Measurements from ENCODE around the gene SERPINE3. TPM values are rescaled to one million over a fixed set of nuclear protein-coding genes. Genes with fewer than 3 reads are reported as not detected.

SERPINE3 gene
- total and polyA plus RNA-seq, 7 donors, result 0.03 TPM; not detected in 6

- no peak overlapping the region for H3K27ac ChIP-seq
- DNase-seq (no peak), ATAC-seq (no peak)
- no peaks in the 10 kb centered on the region for H3K27me3 ChIP-seq (ENCODE audit: insufficient read depth in 3 of 3, low read length in 2 of 3)
- no peak for TF ChIP-seq CTCF (IDR thresholded peaks at IDR 0.05)
- intact Hi-C loops (cut with DNase I), result no loop called here
- no peak overlapping the region for H3K4me3 ChIP-seq
- H3K36me3 ChIP-seq (ENCODE audit: insufficient read depth in 1 of 2, low read depth in 1 of 2), result peaks cover 4 to 85% of the 10 kb centered on the region in 2 donors
- WGBS, 3 donors, result 90 to 98% (median 95%) methylated on average over 6 of the region's 6 CpGs
- H3K9me3 ChIP-seq, result no peaks in the 10 kb centered on the region
- H3K4me1 ChIP-seq, result no peaks in the 10 kb centered on the region
Observed at GRCh38 chr13:51371768-51372399, 32.4 kb downstream of the SERPINE3 start.

GRCh38 chr13:51373451-51373850 lies 34.0 kb downstream of the SERPINE3 start:
- no peak for ATAC-seq
- DNase-seq, result no peak
- WGBS, 3 donors, result 86 to 92% (median 89%) methylated on average over 2 of the region's 2 CpGs
- H3K9me3 ChIP-seq, result no peaks in the 10 kb centered on the region
- H3K4me1 ChIP-seq, result no peaks in the 10 kb centered on the region
- H3K27ac ChIP-seq, result no peak overlapping the region
- no peak overlapping the region for H3K4me3 ChIP-seq
- no peaks in the 10 kb centered on the region for H3K27me3 ChIP-seq (ENCODE audit: insufficient read depth in 3 of 3, low read length in 2 of 3)
- H3K36me3 ChIP-seq (ENCODE audit: insufficient read depth in 1 of 2, low read depth in 1 of 2), result peaks cover 6 to 85% of the 10 kb centered on the region in 2 donors
- TF ChIP-seq CTCF (IDR thresholded peaks at IDR 0.05), result no peak
- intact Hi-C loops (cut with DNase I), result no loop called here

DNA sequence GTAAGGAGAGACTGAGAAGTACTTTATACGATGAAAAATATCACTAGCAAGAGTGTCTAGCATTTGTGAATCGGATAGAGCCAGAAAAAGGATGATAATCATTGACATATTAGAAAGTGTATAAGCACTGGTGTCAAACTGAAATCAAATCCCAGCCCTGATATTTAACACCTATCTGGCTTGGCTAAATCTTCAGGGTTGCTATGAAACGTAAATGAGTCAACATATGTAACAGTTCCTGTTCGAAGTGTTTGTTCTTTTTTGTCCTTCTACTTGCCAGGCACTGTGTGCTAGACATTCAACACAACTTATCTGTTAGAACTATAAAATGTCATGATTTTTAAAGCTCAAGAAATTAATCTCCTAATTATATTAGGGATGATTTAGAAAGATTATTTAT lies 40.8 kb downstream of the SERPINE3 start:
- peaks cover 2 to 77% of the 10 kb centered on the region in 2 donors for H3K36me3 ChIP-seq (ENCODE audit: insufficient read depth in 1 of 2, low read depth in 1 of 2)
- no peaks in the 10 kb centered on the region for H3K27me3 ChIP-seq (ENCODE audit: insufficient read depth in 3 of 3, low read length in 2 of 3)
- H3K4me1 ChIP-seq, result no peaks in the 10 kb centered on the region
- no peak overlapping the region for H3K27ac ChIP-seq
- intact Hi-C loops (cut with DNase I), result no loop called here
- 43 to 57% (median 46%) methylated on average over 4 of the region's 4 CpGs for WGBS, 3 donors
- H3K4me3 ChIP-seq, result no peak overlapping the region
- H3K9me3 ChIP-seq, result no peaks in the 10 kb centered on the region
- no peak for TF ChIP-seq CTCF (IDR thresholded peaks at IDR 0.05)
- DNase-seq (no peak), ATAC-seq (no peak)

GRCh38 chr13:51385114-51385513 lies 45.6 kb downstream of the SERPINE3 start:
- no peak for TF ChIP-seq CTCF (IDR thresholded peaks at IDR 0.05)
- no peaks in the 10 kb centered on the region for H3K27me3 ChIP-seq (ENCODE audit: insufficient read depth in 3 of 3, low read length in 2 of 3)
- DNase-seq (no peak), ATAC-seq (no peak)
- intact Hi-C loops (cut with DNase I), result no loop called here
- no peak overlapping the region for H3K4me3 ChIP-seq
- WGBS, 3 donors, result 84 to 91% (median 90%) methylated on average over 2 of the region's 2 CpGs
- no peaks in the 10 kb centered on the region for H3K9me3 ChIP-seq
- H3K36me3 ChIP-seq (ENCODE audit: insufficient read depth in 1 of 2, low read depth in 1 of 2), result peaks cover 0 to 32% of the 10 kb centered on the region in 2 donors
- no peak overlapping the region for H3K27ac ChIP-seq
- H3K4me1 ChIP-seq, result no peaks in the 10 kb centered on the region

DNA sequence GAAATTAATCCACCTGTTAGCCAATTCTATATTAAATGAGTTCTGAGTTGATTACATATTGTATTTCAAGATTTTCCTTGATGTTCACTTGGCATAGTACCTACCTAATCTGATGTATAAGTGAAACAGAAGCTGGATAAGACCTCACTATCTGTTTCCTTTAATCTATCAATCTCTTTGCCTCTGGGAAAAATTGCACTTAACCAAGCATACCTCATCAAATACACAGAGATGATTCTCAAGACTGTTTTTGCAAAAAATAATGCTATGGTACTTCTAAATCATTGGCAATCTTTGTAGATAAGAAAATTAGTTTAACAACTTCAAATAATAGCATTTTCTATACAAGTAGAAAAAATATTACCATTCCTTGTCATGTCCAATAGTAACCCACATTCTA lies 55.2 kb downstream of the SERPINE3 start:
- intact Hi-C loops (cut with DNase I), result loop anchor here in 1 of 2 donors (5.0 kb wide), 1 partner anchor 58 kb away; the partner anchor contains the start of gene INTS6
- Histone ChIP-seq H3K4me3 (no peak overlapping the region), H3K27ac (no peak overlapping the region), H3K27me3 (ENCODE audit: insufficient read depth in 3 of 3, low read length in 2 of 3) (no peaks in the 10 kb centered on the region), H3K4me1 (peaks cover 21% of the 10 kb centered on the region), H3K9me3 (no peaks in the 10 kb centered on the region), H3K36me3 (ENCODE audit: insufficient read depth in 1 of 2, low read depth in 1 of 2) (no peaks in the 10 kb centered on the region)
- ATAC-seq (no peak), DNase-seq (no peak)
- no peak for TF ChIP-seq CTCF (IDR thresholded peaks at IDR 0.05)

Data from psoas muscle (tissue), 8 donors.